Measurements from ENCODE around the gene CLDN6.

GRCh38 chr16:2987833-2988232 lies 30.1 kb downstream of the CLDN6 start:
- no peak for TF ChIP-seq BACH2 (CRISPR knock-in tag; IDR thresholded peaks at IDR 0.05; ENCODE audit: borderline replicate concordance)
- TF ChIP-seq ARNTL (CRISPR knock-in tag; IDR thresholded peaks at IDR 0.05; ENCODE audit: borderline replicate concordance, low read depth), result no peak
- TF ChIP-seq RARB (CRISPR knock-in tag; IDR thresholded peaks at IDR 0.05), result no peak
- TF ChIP-seq PATZ1 (CRISPR knock-in tag; IDR thresholded peaks at IDR 0.05; ENCODE audit: borderline replicate concordance), result no peak
- no peak for TF ChIP-seq CREB5 (CRISPR knock-in tag; IDR thresholded peaks at IDR 0.05; ENCODE audit: low read depth)
- no peak for TF ChIP-seq ZNF565 (CRISPR knock-in tag; conservative IDR thresholded peaks at IDR 0.05; ENCODE audit: low read depth)
- TF ChIP-seq ZC3H10 (CRISPR knock-in tag; IDR thresholded peaks at IDR 0.05), result no peak
- no peak for TF ChIP-seq SNAI2 (CRISPR knock-in tag; IDR thresholded peaks at IDR 0.05)
